GM21576 (cell line): ENCODE measurements around the gene TMEM181.
"Not testable (repeated sequence)": the region's sequence is repeated elsewhere in the genome, so short reads cannot be mapped to it uniquely, and the experiment has no call there.

ENCODE experiments used
- ATAC-seq: cut with Tn5 transposase; IDR thresholded peaks from one replicate; pipeline ENCODE4 v1.9.1; 2021; ENCODE audit warnings: mild to moderate bottlenecking, moderate library complexity; ENCODE audit not compliant: unreplicated experiment

The TMEM181 gene

DNA sequence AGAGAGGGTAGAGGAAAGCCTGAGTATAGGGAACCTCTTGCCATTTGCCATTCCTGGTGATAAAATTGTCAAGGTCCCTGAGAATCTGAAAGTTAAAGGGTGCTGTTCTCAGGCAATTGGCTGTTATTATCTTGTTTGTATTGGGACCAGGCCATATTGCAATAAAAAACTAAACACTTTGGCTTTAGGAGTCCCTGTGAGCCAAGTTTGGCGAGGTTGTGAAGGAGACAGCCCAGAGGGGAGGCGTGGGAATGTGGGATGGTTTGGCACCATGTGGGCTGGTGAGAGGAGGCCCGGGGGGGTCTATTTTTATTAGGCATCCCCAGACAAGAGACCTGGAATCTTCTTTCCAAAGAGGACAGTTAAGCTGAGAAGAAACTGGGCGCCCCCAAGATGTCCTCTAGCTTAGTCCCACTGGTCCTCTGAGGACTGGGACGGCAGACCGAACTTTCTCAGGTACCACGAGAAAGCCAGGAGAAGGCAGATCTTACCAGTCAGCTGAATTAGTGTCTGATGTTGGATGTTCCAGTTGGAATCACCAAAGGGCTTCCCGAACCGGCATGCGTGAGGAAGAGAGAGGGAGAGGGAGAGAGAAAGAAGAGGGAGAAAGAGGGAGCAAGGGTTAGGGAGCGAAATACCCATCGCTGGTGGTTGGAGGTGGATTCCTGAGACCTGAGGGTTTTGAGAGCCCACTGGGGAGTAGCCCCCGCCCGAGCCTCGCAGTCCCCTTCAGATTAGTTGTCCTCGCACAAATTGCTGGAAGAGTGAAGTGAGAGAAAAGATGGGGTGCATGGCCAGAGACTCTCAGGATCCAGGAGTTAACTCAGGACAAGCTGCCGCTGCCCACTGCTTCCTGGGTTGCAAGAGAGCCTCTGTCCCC lies 60.3 kb downstream of the TMEM181 start:
- no peak for ATAC-seq

DNA sequence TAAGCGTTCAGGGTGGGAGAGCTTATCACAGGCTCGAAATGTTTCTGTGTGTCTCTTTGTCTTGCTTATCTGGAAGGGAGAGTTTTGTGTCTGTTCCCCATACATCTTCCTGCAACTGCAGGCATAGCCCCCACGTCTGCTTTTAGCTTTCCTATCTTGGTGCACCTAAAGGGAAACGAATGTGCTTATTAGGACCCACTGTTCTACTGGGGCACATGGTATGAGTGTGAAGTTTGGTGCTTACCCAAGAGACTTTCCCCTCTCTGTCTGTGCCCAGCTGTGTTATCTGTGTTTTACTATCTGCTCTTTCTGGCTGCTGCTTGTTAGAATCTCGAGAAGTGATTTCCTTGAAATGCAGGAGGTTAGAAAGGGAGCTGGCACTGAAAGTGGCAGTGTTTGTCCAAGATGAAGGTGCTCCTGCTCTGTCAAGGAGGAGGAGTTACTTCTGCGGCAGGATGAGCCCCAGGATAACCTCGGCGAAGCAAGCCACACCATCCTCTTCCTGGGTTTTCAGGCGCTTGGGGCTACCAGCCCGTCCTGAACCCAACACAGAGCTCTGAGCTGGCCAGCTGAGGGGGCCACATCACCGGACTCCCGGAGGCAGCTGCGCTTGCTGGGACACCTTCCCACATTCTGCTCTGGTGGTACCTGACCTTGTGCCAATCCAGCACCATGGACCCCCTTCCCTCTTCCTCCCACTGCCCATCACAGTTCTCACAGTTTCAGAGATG lies 61.2 kb downstream of the TMEM181 start:
- ATAC-seq = no peak

DNA sequence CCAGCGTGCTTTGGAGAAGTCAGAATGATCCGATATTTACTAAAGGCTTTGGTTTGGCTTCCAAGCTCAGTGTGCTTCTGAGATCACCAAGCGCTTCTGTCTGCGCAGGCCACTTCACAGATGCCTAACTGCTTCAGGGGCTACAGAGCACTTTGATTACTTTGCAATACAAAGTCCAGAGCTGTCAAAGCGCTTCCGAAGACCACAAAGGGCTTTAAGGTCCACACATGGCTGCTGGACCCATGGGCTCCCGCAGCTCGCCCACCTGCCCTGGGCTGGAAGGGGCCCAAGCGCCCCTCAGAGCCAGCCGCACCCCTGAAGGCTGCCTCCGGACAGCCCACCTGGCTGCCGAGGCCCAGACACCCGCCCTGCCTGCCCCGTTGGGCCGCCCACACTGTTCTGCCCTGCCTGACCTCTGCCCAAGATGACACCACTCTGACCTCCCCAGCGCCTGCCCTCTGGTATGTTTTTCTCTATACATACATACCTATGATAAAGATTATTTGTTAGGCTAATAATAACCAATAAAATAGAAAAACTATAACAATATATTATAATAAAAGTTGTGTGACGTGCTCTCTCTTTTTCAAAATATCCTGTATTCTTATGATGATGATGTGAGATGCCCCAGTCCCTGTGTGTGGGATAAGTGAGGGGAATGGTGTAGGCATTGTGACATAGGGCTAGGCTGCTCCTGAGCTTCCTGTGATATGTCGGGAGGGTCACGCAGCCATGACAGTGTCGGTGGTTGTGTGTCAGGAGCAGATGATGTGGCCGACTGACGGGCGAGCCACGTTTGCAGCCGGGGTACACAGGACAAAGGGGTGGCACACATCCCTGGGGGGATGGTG lies 62.0 kb downstream of the TMEM181 start:
- no peak for ATAC-seq

DNA sequence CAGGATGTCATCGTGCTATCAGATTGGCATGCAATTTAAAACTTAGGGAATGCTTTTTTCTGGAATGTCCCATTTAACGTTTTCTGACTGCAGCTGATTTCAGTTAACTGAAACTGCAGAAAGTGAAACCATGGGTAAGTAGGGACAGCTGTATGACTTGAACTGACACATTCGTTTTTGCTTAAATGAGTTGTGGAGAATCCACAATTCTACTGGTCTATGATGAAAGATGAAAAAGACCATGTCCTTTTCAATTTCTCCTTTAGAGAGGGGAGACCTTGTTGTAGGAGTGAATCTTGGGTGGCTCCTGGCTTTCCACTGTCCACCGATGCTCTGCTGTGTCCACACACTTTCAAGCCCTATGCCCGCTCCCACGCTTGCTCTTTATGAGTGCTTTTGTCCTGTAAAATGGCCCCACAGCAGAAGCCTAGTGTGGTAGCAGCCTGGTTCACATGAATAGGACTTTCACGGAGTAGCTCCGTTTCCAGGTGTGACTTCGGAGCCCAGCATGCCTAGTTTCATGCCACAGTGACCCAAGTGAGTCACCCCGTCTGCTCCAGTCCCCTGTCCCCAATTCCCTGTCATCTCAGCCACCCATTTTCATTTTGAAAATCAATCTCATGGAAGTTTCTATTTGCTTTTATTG lies 62.8 kb downstream of the TMEM181 start:
- ATAC-seq = no peak

DNA sequence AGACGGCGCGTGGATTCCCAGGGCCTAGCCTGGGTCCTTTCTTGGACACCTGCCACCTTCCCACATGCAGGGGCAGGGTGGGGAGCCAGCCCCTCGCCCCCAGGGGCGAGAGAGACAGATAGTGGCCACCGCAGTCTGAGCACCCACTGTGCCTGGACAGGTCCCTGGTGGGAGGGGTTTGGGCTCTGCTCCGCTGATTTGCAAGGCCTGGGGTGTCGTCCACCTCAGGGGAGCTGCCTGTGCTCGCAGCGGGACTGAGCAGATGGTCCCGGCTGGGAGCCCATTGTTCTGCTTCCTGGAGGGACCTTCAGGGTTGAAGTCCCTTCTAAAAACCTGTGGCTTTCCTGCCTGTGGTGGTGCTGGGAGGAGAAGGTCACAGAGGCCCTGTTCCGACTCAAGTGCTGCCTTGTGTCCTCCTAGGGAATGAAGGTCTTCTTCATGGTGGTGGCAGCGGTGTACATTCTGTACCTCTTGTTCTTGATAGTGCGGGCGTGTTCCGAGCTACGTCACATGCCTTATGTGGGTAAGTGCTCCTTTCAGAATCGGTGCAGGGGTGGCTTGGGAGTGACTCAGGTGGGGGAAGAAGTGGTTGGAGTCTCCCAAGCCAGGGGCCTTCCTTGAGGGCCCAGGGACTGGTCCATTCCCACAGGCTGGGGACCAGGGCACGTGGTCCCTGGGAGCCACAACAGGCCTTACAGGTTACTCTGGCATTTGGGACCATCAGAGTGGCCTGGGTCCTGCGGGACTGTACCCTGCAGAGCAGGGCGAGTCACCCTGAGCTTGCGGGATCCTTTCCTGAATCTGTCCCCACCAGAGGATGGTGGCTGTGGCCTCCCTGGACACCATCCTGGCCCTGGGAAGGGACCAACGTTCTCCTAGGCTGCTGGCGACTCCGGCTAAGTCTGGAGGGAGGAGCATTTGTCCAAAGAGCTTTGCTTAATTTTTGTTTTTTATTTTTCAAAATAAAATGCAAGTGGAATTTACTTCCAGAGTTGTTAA lies 65.1 kb downstream of the TMEM181 start:
- ATAC-seq = no peak

DNA sequence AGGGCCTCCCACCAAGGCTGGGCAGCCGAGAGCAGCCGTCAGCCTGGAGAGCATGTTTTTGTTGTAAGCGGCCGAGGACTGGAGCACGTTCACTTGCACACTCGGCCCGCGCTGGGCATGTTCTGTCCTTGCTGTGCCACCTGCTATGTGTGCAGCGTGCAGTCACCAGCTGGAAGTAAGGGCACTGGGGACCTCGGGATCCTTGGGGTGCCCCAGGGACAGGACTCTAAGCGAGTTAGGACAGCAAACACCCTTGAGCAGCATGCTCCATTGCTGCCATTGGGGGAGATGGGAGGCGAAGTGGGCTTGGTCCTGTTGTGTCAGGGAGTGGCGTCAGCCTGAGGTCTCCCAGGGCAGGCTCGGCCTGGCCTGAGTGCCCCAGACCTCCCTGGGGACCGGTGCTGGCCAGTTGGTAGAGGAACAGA lies 66.0 kb downstream of the TMEM181 start:
- ATAC-seq = no peak

DNA sequence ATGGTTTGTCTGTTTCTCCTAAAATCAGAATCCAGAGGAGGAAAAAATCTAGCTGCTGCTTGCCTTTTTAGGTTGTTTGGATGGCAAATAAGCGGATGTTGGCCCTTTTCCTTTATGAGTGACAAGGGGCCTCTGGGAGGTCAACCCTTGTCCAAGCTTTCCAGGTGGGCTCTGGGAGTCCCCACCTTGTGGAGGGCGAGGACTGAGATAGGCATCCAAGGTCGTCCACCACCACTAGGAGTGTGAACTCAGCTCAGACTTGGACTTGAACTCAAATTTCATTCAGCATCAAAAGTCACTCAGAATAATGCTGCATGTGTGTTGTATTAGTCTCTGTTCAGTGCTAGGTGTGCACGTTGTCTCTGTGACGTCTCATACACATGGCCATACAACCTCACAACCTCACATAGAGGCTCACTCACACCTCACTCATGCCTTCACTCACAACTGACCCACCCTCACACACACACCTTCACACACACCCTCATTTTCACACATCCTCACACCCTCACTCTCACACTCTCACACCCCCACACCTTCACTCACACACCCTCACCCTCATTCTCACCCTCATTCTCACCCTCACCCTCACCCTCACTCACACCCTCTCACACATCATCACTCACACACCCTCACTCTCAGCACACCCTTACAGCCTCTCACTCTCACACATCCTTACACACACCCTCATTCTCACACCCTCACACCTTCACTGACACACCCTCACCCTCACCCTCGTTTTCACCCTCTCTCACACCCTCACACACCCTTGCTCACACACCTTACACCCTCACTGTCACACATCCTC lies 66.7 kb downstream of the TMEM181 start:
- no peak for ATAC-seq

DNA sequence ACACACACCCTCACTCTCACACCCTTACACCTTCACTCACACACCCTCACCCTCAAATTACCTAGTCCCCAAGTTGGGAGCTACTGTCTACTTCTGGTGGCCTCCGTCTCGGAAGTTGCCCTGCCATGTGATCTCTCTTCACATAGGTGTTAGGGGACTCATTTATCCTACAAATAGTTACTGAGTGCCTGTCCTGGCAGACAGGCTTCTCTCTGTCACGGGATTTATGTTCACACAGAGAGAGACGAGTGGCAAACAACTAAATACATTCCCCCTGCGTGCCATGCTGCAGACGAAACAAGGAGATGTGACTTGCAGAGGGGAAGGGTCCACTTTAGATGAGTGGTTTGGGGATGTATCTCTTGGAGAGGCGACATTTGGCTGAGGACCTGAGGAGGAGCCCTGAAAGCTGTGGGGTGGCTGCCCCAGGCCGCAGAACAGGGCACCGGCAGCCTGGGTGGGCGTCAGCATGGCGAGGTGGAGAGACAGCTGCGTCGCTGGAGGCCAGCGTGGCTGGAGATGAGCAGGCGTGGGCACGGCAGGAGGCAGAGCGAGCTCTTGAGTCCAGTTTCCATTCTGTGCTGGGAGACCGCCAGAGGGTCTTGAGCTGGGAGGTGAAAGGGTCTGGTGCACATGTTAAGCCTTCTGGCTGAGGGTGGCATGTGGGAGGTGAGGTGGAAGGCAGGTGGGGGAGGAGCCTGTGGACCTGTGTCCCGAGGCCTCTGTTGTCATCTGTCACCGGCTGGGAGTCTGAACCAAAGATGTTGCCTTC lies 67.5 kb downstream of the TMEM181 start:
- ATAC-seq = no peak

DNA sequence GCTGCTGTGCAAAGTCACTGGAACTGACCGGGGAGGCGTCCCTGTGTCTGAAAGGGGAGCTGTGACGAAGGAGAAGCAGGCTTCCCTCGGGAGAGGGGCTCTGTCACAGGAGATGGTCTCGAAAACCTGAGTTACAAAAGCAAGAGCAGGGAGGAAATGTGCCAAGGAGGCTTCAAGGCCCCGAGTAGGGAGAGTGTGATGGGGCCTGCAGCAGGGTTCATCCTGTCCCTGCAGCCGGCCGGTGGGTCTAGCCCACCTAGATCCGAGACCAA lies 68.0 kb downstream of the TMEM181 start:
- ATAC-seq = no peak

DNA sequence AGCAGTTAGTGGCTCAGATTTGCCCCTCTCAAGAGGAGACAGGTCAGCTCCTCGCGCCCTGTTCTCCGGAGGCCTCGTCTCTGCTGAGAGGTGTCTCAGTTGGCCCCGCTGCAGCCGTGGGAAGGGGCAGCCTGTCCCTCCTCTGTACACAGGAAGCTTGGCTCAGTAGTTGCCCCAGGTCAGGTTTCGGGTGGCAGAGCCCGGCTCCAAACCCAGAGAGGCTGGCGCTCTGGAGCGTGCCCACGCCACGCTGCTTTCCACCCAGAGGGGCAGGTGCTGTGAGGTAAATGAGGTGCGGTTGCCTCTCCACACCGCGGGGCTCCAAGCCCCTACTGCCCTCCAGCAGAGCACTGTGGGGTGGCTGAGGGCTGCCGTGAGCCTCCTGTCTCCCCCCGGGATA lies 68.7 kb downstream of the TMEM181 start:
- no peak for ATAC-seq

DNA sequence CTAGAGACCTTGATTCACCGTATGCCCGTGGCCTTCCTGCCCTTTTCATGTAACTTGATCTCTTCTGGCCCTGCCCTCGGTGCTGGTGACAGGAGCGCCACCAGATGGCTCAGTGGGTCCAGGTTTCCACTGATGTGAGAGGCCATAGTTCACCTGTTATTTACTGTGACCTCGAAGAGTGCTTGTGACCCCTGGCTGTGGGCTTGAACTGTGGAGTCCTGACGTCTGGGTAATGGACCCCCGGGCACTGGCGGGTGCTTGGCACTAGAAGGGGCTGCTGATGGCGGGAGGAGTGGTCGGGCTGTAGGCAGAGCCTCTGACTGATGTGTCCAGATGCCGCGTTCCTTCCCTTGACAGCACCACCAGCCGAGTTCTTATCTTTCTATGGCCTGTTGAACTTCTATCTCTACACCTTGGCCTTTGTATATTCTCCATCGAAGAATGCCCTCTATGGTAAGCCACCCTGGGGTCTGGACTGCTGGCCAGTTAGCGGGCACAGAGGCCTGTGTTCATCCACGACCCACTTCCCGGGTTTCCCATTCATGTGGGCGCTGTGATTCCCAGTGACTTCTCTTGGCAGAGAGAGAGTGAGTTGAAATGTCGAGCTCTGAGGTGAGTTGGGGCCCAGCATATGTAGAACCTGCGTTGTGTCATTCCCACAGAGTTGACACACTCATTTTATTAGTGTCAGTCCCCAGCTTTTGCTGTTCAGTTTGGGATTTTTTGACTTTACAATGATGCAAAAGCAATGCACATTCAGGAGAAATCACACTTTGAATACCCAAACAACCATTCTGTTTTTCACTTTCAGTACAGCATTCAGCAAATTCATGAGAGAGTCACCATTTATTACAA lies 69.7 kb downstream of the TMEM181 start:
- ATAC-seq = no peak

DNA sequence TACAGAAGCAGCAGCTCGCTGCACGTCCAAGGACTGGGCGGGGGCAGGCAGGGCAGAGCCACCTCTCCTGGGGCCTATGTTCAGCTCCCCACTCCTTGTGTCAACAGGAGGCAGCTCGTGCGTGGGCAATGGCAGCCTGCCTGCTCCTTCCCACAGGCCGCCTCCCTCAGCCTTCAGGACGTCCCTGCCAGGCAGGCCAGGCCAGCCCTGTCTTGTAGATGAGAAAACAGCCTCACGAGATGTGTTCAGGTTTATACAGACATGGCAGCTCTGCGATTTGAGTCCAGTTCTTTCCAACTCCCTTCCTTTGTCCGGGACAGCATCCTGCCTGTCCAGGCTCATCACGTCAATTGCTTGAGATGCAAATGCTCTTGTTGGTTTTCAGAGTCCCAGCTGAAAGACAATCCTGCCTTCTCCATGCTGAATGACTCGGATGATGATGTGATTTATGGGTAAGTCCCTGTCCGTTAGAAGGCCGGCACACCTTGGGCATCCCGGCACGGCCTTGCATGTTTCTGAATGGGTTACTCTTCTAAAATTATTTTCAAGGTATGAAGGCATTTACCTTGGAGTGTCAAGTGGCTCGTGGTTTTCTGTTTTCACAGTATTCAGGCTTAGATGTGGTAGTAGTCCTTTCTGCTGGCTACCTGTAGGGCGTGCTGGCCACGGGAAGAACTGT lies 71.2 kb downstream of the TMEM181 start:
- ATAC-seq = no peak

DNA sequence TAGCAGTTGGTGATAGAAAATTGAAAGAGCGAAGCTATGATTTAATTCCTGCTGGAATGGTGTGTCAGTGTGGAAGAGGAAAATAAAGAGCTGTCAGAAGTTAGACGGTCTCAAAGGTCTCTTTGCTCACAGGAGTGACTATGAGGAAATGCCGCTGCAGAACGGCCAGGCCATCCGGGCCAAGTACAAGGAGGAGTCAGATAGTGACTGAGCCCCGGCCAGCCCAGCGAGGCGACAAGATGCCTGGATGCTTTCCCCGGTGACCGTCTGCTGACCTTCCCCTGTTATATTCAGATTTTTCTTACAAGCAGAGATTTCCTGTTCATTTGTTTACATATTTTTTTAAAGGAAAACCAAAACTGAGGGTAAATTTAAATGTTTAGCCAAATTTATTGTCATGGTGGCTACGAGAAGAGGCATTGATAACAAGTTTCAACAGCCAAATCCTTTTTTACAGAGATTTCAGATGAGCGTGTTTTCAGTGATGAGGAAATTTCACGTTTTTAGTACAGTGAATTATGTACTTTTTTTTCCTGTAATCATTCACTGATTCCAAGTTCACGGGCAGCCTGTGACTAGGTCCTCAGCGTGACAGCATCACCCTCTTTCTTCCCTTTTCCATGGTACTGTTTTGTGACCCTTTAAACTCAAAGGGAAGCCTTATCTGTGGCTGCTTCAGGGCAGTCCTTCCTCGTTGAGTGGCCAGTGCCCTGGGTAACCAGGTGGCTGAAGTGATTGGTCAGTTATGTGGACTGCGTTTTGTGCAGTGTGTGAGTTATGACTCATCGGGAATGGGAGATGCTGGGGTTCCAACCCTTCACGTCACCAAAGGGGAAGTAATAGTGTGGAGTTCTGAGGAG lies 72.0 kb downstream of the TMEM181 start:
- ATAC-seq = no peak

DNA sequence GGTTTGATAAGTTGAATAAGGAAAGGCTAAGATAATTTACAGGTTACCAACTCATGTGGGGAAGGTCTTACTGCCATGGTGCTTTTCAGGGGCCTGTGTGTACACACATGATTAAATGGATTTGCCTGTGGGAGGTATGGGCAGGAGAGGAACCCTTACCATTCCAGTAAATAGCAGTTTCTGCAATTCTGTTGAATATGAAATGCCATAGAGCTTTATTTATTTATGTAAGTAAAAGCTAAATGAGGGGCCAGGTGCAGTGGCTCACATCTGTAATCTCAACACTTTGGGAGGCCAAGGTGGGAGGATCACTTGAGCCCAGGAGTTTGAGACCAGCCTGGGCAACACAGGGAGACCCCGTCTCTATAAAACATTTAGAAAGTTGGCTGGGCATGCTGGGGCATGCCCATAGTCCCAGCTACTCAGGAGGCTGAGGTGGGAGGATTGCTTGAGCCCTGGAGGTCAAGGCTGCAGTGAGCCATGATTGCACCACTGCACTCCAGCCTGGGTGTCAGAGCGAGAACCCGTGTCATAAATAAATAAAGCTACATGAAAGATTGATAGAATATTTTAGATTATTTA lies 72.7 kb downstream of the TMEM181 start:
- not testable (repeated sequence) for ATAC-seq

DNA sequence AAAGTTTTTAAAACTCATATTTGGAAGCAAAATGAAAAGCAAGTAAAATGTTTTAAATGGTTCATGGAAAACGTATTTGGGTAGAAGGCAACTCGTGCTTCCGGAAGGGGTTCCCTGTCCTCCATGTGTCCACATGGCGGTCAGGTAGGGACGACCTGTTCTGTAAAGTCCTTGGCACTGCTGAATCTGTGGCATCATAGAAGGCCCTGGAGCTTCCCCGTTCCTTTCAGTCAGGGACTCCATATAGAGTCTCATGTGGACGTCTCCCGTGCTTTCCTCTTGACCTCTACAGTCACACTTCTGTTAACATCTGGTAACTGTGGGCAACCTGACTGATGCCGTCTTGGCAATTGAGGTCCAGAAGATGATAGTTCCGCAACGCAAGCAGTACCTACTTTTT lies 73.2 kb downstream of the TMEM181 start:
- ATAC-seq = no peak
